Activated CD4-positive, alpha-beta T cell treated with anti-CD3 and anti-CD28 coated beads, Interleukin-2, Interleukin-4, amounts not matched to agents 100 ng/mL and 50 ng/mL, durations not matched to agents 16 hours and 8 hours (primary cell): ENCODE measurements around the gene GRHL1.
"Not testable (repeated sequence)": the region's sequence is repeated elsewhere in the genome, so short reads cannot be mapped to it uniquely, and the experiment has no call there.

ENCODE experiments used
- DNase-seq: peaks from one replicate; pipeline ENCODE4 v3.0.0-alpha.2; 2020; ENCODE audit warnings: low spot score

The GRHL1 gene

DNA sequence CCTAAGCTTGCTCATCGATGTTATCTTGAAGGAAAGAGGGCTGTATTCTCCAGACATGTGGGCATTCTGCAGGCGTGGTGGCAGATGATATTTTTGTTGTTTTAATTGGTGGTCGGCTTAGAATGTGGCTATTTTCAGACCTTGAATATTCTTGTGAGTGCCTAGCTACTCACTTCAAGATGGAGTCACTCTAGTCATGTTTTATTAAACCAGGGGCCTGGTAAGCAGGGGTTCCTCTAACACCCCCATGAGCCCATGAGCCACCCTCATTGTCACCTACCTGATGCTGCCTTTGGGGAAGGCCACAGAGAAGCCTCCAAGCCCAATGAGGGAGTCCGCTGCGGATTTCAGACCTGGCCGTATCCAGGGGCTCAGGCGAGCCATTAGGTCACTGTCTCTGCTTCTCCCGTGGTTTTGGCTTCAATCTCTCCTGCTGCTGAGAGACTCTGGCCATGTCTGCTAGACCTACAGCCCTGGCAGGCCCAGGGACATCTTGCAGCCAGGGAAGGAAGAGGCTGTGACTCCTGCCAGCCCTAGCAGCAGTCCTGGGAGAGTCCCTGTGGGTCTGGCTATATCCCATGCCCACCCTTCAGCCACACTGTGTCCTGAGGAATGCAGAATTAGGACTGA is 75.6 kb downstream of the GRHL1 start:
- no peak for DNase-seq

DNA sequence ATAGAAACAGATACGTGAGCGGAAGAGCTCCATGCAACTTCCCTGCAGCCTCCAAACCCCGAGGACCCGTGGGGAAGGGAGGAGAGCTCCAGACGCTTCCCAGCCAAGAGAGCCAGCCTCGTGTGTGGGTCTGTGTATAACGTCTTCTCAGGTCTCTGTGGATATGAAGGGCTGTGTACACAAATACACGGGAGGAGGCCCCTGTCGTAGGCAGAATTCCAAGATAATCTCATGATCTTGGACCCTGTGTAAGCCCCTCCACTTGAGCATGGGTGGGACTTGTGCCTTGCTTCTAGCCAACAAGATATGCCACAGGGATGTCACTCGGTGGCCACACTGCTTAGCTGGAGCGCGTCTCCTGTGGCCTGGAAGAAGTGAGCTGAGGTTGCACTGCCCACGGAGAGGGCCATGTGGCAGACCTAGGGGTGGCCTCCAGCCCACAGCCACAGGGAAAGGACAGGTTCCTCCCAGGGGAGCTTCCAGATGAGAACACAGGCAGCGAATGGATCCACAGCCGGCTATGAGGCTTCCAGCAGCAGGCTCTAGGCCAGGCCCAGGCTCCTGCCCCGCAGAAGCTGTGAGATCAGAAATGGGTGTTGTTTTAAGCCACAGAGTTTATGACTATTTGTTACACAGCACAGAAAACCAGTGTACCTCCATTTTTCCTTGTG is 76.3 kb downstream of the GRHL1 start:
- DNase-seq = no peak

DNA sequence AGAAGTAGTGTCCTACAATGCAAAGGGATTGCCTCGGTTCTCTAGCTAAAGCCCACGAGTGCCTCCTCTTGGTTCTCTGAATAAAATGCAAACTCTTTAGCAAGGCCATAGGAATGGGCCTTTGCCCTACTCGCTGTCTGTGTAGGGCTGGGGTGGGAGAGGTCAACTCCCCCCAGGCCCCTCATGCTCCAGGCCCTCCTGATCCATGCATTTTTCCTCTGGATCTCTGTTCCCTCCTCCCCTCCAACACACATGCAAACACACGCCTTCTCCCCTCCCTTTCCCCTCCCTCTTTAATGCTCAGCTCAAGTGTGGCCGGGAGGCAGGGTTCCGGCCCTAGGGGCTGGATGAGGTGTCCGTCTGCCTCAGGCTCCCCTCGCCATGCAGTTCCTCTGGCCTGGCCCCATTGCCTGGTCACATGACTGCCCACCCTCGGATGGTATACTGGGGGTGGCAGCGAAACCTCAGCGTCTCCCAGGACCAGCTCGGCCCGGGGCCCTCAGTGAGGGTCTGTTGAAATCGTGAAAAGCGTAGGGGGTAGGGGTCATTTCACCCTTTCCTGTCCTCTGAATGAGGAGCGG is 77.0 kb downstream of the GRHL1 start:
- no peak for DNase-seq

DNA sequence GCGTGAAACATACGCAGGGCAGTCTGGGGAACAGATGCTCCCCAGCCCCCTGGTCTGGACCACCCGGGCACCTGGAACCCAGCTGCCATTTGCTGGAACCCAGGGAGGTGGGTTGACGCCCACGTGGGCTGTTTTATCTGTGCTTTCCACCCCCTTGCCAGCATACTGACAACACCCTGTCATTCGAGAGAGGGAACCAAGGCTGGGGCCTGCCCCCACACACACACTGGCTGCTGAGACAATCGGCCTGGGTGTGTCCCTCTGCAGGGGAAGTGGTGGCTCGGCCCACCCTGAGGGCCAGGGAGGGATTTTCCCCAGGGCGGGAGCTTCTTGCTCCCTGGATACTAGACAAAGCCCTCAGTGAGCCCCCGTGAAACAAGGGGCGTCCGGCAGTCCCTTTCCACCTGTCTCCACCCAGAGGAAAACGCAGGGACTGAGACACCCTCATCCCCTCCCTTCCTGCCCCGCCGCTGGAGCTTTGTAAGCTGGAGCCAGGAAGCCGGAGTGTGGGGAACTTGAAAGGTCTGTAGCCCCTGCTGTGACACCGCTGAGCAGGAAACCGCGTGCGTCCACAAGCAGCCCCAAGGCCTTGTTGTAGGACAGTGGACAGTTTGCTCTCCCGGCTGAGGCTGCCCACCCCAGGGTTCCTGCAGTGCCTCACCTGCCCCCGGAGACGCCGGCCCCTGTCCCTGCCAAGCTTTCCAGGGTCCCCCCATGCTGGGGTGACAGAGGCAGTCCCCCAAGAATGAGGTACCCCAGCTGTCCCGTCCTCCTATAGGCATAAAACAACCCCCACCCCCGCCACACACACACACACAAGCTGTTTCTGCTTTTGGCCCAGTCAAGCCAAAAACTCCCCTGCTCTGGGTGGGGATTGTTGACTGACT is 77.7 kb downstream of the GRHL1 start:
- DNase-seq = no peak

DNA sequence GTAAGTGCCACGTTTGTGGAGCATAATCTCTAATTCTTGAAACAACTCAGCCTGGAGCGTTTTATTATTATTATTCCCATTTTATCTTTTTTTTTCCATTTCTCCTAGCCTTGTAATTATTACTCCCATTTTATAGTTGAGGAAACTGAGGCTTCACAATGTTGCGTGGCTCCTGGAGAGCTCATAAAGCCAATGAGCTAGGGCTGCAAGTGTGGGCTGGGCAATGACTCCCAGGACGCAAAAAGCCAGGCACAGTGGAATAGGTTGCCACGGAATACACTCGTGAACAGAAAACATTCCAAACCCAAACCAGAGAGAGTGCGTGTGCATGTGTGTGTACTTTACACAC is 78.4 kb downstream of the GRHL1 start:
- DNase-seq = no peak

DNA sequence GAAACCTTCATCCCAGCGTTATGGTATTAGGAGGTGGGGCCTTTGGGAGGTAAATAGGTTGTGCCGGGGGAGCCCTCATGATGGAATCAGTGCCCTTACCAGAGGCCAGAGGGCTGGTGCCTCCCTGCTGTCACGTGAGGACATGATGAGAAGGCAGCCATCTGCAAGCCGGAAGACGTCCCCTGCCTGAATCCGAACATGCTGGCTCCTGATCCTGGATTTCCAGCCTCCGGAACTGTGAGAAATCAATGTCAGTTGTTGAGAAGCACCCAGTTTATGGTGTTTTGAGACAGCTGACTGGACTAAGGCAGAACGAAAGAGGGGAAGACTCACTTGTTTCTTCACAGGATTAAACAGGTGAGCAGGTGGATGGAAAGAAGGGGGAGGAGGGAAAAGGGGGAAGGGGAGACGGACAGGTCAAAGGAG is 78.8 kb downstream of the GRHL1 start:
- DNase-seq = no peak

DNA sequence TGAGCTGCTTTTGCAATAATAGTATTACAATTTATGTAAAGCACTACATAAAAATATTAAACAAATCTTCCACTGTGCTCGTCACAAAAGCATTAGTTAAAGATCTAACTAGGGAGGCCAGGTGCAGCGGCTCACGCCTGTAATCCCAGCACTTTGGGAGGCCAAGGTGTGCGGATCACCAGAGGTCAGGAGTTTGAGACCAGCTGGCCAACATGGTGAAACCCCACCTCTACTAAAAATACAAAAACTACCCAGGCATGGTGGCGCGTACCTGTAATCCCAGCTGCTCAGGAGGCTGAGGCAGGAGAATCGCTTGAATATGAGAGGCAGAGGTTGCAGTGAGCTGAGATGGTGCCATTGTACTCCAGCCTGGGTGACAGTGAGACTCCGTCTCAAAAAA is 79.3 kb downstream of the GRHL1 start:
- DNase-seq = not testable (repeated sequence)

DNA sequence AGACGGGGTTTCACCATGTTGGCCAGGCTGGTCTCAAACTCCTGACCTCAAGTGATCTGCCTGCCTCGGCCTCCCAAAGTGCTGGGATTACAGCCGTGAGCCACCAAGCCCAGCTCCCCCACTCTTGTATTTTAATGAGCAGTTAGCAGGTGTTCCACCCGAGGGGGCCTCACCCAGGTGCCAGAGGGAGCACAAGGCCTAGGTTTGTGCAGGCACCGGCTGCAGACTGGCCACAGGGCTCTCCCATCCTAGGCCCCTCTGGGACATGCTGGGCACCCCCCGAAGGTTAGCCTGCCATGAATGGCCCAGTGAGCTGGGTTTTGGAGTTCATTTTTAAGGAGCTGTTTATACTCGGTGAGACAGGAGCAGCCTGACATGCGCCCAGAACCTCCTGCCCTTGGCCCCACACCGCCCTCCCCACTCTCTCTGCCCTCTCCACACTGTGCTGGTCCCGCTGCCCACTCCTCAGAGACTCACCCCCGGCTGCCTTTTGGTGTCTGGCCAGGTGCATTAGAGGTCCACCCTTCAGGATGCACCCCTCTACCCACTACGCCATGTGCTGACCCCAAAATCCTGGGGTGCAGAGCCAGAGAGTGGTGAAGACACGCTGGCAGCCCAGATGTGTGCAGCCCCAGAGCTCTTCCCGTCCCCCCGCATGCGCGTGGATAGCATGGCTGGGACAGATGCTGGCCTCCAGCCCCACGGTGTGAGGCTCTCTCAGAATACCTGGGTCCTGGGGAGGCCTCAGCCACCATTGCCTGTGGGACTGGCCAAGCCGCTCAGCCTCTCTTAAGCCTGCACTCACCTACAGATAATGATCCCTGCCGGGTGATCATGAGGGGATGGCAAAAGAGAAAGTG is 80.6 kb downstream of the GRHL1 start:
- DNase-seq = no peak

DNA sequence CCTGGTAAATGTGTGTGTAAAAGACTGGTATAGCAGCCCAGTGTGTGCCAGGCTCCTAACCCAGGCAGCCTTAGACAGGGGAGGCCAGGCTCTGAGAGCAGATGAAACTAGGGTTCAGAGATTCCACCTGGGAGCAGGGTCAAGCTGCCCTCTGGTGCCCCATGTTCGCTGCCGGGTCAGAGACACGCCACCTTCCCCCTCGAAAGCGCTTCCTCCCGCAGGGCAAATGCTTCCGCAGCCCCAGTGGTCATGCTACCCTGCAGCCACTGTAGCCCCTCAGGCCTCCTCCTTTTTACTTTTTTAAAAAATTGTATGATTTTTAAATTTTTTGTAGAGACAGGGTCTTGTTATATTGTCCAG is 81.2 kb downstream of the GRHL1 start:
- no peak for DNase-seq

DNA sequence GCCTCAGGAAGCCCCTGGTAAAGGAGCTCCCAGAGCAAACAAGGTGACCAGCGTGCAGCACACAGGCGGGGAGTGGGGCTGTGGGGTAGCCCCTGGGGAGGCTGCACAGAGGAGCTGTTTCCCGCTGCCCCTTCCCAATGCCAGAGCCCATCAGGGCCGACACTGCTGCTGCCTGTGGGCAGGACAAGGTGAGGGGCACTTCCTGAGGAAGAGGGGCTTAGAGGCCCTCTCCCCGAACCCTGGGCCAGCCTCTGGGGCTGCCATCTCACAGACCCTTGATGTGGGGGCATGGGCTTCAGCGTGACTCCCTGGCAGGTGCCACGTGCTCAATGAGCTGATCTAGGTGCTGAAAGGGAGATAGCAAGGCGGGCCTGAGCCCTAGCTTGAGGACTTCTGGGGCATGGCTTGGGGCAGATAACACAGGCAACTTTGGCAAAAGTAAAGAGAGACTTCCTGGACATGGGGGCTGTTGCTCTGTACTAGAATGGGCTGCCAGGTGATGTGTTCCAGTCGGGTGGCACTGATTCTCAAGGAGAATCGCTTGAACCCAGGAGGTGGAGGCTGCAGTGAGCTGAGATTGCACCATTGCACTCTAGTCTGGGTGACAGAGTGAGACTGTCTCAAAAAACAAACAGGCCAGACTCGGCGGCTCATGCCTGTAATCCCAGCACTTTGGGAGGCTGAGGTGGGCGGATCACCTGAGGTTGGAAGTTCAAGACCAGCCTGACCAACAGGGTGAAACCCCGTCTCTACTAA is 81.9 kb downstream of the GRHL1 start:
- no peak for DNase-seq

DNA sequence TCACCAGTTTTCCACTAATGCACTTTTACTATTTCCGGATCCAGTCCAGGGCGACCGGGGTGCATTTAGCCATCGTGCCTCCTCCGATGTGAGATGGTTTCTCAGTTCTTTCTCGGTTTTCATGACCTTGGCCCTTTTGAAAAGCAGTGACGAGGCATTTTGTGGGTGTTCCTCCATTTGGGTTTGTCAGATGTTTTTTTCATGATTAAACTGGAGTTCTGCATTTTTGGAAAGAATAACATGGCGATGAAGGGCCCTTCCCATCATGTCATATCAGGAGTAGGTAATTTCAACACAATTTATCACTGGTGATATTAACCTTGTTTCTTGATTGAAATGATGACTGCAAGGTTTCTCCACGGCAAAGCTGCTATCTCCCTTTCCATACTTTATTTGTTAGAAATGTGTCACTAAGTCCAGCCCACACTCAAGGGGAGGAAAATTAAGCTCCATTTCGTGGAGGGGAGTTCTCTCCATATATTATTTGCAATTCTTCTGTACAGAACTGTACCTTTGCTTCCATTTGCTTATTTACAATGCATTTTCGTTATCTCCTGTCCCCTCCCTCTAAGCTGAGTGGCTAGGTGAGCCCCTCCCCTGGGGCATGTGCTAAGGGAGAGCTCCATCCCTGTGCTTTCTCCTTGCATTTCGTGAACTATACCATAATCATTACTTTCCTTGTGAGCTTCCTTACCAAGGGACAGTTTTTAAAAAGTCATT is 83.0 kb downstream of the GRHL1 start:
- no peak for DNase-seq

DNA sequence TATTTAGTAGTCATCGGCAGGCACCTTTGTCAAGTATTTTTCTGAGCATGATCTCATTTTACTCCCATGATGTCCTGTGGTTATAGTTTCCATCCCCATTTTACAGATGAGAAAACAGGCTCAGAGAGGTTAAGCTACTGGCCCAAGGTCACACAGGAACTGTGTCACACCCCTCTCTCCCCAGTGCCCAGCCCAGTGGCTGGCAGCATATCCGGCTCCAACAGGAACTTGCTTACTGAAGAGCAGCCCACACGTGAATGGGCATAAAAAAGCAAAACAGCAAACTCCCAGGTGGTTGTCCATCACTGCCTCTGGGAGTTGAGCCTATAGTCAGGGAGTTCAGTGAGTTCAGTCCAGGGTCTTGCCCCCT is 83.5 kb downstream of the GRHL1 start:
- no peak for DNase-seq

DNA sequence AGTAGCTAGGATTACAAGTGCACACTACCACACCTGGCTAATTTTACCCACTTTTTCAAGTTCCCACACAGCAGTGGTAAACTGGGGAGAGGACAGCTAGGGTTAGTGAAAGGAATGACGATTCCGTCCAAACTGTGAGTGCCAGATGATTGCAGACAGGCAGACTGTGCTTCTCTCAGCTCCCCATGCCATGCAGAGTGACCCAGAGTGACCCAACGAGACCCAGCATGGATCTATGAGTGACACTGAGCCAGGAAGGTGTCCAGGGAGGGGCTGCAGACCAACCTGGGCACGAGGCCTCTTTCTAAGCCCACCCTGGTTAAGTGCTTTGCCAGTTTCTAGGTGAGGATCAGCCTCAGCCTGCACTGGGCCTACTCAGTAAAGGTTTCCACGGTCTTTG is 84.1 kb downstream of the GRHL1 start:
- DNase-seq = no peak

DNA sequence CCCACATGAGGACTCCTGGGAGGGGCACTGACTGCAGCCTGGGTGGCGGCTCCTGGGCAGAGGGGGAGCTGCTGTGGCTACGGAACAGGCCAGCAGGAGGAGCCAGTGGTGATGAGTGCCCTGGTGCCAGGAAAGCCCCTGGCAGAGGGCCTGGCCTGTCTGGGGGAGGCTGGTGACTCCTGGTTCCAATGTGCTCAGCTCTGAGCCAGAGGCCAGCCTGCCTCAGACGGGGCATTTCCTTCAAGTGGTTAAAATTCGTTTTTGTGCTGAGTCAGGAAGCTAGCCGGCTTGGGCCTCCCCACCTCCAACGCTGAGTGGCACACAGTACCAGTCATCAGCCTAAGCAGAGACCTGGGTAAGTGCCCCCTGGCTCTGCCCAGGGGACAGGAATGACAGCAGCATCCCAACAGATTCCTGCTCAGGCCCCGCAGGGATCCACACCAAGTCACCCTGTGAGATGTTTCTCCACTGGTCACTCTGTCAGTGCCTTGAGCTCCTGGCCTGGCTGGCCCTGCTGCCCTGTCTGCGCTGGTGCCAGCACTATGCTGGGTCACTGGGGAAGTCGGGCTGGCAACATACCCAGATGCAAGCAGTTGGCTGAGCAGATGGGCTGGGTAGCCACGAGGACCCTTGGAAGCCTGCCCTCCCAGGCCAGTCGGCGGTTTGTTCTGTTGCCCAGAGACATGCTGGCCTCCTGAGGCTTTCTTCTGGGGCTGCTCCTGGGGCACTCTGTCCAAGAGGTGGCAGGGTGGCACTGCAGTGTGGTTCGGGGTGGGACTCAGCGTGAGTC is 84.8 kb downstream of the GRHL1 start:
- peak; percentile 31 for DNase-seq

DNA sequence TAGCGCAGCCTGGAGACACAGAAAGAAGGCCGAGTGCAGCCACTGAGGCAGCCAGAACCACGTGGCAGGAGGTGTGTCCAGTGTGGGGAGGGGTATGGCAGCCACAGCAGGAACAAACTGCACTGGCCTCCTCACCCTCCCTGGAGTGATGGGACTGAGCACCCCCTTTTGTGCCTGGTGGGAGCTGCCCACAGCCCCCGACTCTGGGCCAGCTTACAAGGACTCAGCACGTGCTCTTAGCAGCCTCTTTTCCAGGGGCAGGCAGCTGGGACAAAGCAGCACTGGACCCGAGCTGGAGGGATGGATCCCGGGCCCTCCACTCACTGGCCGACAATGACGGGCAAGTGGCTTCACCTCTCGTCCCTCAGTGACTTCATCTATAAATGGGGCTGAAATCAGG is 86.6 kb downstream of the GRHL1 start:
- DNase-seq = no peak

DNA sequence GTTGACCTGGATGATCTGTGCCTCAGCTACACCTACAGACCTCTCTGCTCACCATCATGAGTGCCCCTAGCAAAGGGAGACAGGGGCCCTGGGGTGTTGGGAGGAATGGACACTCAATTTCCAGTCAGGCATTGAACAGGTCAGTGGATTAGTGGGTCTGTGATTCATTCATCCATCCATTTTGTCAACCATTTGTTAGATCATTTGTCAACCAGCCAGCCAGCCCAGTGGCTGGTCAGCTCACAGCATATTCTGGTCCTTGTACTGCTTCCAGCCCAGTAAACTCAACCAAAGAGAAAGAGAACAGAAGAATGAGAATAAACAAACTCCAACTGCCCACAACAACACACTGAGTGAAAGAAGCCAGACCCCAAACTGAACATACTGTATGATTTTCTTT is 87.2 kb downstream of the GRHL1 start:
- DNase-seq = no peak

DNA sequence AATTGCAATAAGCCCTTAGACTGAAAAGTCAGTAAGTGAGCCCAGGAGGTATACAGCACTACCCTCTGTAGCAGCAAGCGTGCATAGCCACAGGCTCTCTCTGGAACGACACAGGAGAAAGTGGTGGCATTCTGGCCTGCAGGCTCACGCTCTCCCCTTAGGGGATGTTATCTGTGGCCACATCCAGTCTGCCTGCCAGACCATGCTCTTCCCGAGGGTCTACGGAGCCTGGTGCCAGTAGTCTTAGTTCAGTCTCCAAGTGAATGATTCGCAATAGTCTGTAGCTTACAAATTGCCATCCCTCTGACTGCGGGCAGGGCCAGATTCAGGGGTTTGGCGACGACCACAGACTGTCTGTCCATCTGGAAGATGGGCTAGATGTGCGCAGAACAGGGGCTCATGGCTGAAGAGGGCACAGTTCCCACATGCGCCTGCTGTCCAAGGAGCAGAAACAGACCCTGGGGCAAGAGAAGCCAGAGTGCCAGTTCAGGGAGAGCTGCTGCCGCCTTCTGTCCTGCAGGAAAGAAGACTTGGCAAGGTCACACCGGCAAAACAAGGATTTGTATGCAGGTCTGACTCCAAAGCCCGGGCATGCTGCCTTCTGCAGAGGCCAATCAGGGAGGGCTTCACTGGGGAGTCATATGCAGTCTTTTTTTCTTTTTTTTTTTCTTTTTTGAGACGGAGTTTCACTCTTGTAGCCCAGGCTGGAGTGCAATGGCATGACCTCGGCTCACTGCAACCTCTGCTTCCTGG is 88.3 kb downstream of the GRHL1 start:
- DNase-seq = no peak

DNA sequence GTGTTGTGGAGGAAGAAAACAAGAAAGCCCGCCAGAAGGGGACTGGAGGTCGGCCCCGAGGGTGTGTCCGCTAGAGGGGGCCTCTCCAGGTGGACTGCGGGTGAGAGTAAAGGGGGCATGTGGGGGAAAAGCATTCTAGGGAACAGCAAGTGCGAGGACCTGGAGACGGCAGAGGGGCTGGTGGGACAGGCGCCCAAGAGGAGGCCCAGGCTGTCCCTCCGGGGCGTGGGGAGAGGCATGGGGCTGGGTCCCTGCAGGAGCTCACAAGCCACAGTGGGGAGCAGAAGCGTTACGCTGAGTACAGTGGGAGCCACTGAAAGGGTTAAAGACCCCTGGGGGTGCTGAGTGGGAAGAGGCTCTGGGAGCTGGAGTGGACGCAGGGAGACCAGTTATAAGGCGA is 90.2 kb downstream of the GRHL1 start:
- no peak for DNase-seq
